ENCODE measurements around the gene APBA3.

APBA3 gene

GRCh38 chr19:3793799-3794198, 32.3 kb upstream of the APBA3 start:
- H3K36me3 ChIP-seq, result no peaks in the 10 kb centered on the region
- H3K27ac ChIP-seq, result no peak overlapping the region
- H3K4me3 ChIP-seq, result no peak overlapping the region
- TF ChIP-seq, protein P1, sequence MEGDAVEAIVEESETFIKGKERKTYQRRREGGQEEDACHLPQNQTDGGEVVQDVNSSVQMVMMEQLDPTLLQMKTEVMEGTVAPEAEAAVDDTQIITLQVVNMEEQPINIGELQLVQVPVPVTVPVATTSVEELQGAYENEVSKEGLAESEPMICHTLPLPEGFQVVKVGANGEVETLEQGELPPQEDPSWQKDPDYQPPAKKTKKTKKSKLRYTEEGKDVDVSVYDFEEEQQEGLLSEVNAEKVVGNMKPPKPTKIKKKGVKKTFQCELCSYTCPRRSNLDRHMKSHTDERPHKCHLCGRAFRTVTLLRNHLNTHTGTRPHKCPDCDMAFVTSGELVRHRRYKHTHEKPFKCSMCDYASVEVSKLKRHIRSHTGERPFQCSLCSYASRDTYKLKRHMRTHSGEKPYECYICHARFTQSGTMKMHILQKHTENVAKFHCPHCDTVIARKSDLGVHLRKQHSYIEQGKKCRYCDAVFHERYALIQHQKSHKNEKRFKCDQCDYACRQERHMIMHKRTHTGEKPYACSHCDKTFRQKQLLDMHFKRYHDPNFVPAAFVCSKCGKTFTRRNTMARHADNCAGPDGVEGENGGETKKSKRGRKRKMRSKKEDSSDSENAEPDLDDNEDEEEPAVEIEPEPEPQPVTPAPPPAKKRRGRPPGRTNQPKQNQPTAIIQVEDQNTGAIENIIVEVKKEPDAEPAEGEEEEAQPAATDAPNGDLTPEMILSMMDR (IDR thresholded peaks at IDR 0.05), result no peak
- intact Hi-C loops (cut with DNase I; ENCODE audit: low total_unique reads), result no loop called here
- H3K4me1 ChIP-seq, result no peaks in the 10 kb centered on the region
- H3K27me3 ChIP-seq, result peaks cover 0 to 33% of the 10 kb centered on the region in 2 donors
- no peak for DNase-seq
- peaks cover 0 to 23% (median 9%) of the 10 kb centered on the region in 3 donors for H3K9me3 ChIP-seq

DNA sequence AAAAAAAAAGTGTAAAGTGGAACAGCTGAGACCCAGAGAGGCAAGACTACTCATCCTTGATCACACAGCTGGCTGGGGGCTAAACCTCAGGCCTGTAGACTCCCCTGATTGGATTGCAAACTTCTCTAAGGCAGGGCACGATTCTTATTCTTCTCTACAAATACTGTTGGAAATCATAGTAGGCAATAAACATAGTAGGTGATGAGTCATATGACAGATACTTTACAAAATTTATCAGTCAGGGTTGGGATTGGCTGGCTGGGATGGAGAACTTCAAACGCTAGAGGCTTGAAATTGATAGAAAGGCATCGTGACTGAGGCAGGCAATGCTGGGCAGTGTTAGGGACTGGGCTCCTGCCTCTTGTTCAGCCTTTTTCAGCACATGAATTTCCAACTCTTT, 30.6 kb upstream of the APBA3 start:
- Histone ChIP-seq H3K4me1 (no peaks in the 10 kb centered on the region), H3K9me3 (peaks cover 0 to 20% (median 9%) of the 10 kb centered on the region in 3 donors), H3K36me3 (no peaks in the 10 kb centered on the region), H3K27ac (no peak overlapping the region), H3K4me3 (no peak overlapping the region), H3K27me3 (peaks cover 0 to 21% of the 10 kb centered on the region in 2 donors)
- TF ChIP-seq, protein P1 (IDR thresholded peaks at IDR 0.05), result no peak
- DNase-seq, result no peak
- intact Hi-C loops (cut with DNase I; ENCODE audit: low total_unique reads), result no loop called here

DNA sequence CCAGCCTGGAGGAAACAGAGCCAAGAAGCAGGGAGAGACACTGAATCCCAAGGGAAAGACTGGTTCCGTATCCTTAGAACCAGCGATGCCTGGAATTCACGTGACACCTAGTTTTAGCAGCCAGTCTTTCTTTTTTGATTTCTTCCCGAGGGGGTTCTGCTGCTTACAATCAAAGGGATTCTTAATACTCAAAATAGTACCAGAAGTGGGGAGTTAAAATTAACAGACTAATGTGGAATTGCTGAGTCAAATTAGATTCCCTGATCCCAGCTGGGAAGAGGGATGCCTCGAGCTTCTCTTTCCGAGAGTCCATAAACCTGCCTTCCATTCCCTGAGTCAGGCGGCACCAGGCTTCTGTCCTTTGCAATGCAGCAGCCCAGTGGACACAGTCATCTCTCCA, 29.4 kb upstream of the APBA3 start:
- DNase-seq, result no peak
- TF ChIP-seq, protein P1 (IDR thresholded peaks at IDR 0.05), result no peak

DNA sequence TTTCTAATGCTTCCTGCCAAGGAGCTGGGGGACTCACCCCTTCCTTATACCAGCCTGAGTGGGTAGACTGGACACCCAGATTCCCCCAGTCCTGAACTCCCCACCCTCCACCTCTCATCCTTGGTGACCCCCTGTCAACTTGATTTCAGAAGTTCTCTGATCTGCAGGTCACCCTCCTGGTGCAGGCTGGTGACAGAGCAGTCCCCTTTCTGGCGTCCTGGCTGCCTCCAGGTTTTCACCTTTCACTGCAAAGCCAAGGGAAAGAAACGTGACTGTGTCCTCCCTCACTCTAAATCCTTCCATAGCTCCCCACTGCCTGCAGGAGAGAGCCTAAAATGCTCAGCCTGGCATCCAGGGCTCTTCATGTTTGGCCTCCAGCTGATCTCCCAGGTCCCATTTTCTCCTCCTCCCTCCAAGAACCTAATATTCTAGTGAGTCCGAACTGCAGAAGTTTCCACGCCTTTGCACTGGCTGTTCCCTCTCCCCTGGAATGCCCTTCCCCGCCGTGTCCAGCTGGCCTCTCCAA, 28.8 kb upstream of the APBA3 start:
- H3K27ac ChIP-seq, result no peak overlapping the region
- no peaks in the 10 kb centered on the region for H3K36me3 ChIP-seq
- peaks cover 0 to 35% of the 10 kb centered on the region in 2 donors for H3K27me3 ChIP-seq
- TF ChIP-seq, protein P1 (IDR thresholded peaks at IDR 0.05), result no peak
- no peak overlapping the region for H3K4me3 ChIP-seq
- peaks cover 0 to 8% (median 0%) of the 10 kb centered on the region in 3 donors for H3K9me3 ChIP-seq
- intact Hi-C loops (cut with DNase I; ENCODE audit: low total_unique reads), result no loop called here
- H3K4me1 ChIP-seq, result peaks cover 0 to 9% (median 0%) of the 10 kb centered on the region in 4 donors
- no peak for DNase-seq

More for the DNA sequence above, 29.4 kb upstream of the APBA3 start:
- H3K4me1 ChIP-seq, result peaks cover 0 to 3% (median 0%) of the 10 kb centered on the region in 4 donors
- H3K27ac ChIP-seq, result no peak overlapping the region
- peaks cover 0 to 28% of the 10 kb centered on the region in 2 donors for H3K27me3 ChIP-seq
- H3K4me3 ChIP-seq, result no peak overlapping the region
- H3K9me3 ChIP-seq, result peaks cover 0 to 8% (median 0%) of the 10 kb centered on the region in 3 donors
- no peaks in the 10 kb centered on the region for H3K36me3 ChIP-seq
- intact Hi-C loops (cut with DNase I; ENCODE audit: low total_unique reads), result no loop called here

DNA sequence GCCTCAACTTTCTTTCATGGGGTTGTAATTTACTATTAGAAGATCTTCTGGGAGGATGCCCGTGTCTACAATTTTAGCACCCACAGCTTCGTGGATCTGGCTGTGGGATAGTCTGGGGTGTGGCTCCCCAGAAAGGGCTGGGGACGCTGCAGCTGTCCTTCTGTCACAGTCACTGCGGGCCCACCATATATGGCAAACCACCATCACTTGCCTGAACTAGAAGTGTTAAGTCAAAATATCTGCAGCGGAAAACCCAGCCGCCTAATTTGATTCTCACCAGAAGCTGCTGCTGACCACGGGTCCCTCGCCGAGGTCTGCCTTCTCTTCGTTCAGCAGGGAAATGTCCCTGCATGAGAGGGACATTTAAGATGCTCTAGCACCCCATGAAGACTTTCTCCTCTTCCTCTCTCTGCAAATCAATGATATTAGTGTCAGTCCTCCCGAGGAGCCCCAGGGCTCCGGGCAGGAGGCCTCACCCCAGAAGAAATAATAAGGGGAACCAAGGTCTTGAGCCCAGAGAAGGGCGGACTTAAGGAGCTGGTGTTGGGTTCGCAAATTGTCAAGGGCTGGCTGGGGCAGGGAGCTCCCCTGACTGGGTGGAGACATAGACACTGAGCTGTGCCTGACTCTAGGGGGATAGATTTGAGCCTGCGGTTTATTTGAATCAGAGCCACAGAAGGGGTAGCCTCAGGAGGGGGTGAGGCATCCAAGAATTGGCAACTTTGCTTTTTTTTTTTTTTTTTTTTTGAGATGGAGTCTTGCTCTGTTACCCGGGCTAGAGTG, 27.7 kb upstream of the APBA3 start:
- Histone ChIP-seq H3K36me3 (no peaks in the 10 kb centered on the region), H3K4me3 (no peak overlapping the region), H3K27ac (no peak overlapping the region), H3K27me3 (peaks cover 0 to 45% of the 10 kb centered on the region in 2 donors), H3K9me3 (peaks cover 0 to 8% (median 0%) of the 10 kb centered on the region in 3 donors), H3K4me1 (peaks cover 0 to 13% (median 0%) of the 10 kb centered on the region in 4 donors)
- DNase-seq, result no peak
- TF ChIP-seq, protein P1 (IDR thresholded peaks at IDR 0.05), result no peak
- intact Hi-C loops (cut with DNase I; ENCODE audit: low total_unique reads), result no loop called here

Data from tibial artery (tissue), 4 donors.